Hepatocyte (in vitro differentiated cells): ENCODE results near the gene ACOXL. TPM values are rescaled to one million over a fixed set of nuclear protein-coding genes. Genes with fewer than 3 reads are reported as not detected.

Source experiments
- DNase-seq: peaks from one replicate; pipeline ENCODE4 v3.0.0-alpha.2; 2016; ENCODE audit warnings: low spot score
- H2AFZ ChIP-seq: fragments of 200-600 bp; sonication (generic); 2 replicates; pipeline ENCODE4 v1.6.0; 2016; ENCODE audit warnings: antibody characterized with exemption, mild to moderate bottlenecking
- H3K27ac ChIP-seq: fragments of 200-600 bp; sonication (generic); 2 replicates; pipeline ENCODE4 v1.5.1; 2016; ENCODE audit warnings: mild to moderate bottlenecking
- H3K27me3 ChIP-seq: fragments of 200-600 bp; sonication (generic); 2 replicates; pipeline ENCODE4 v1.6.1; 2016
- H3K36me3 ChIP-seq: fragments of 200-600 bp; sonication (generic); replicated peaks from 2 replicates; pipeline ENCODE4 v1.5.1; 2016; ENCODE audit warnings: low read depth; ENCODE audit not compliant: insufficient read depth
- H3K4me1 ChIP-seq: fragments of 200-600 bp; sonication (generic); 2 replicates; pipeline ENCODE4 v1.5.1; 2016; ENCODE audit warnings: mild to moderate bottlenecking, moderate library complexity; ENCODE audit not compliant: insufficient read depth
- H3K4me2 ChIP-seq: fragments of 200-600 bp; sonication (generic); 2 replicates; pipeline ENCODE4 v1.6.0; 2016
- H3K4me3 ChIP-seq: fragments of 200-600 bp; sonication (generic); 2 replicates; pipeline ENCODE4 v1.5.1; 2016; ENCODE audit warnings: mild to moderate bottlenecking
- H3K79me2 ChIP-seq: fragments of 200-600 bp; sonication (generic); 2 replicates; pipeline ENCODE4 v1.6.0; 2017; ENCODE audit warnings: mild to moderate bottlenecking
- H3K9me2 ChIP-seq: fragments of 200-600 bp; sonication (generic); replicated peaks from 2 replicates; pipeline ENCODE4 v1.6.0; 2017; ENCODE audit warnings: mild to moderate bottlenecking; ENCODE audit not compliant: insufficient read depth
- H3K9me3 ChIP-seq: fragments of 200-600 bp; sonication (generic); 2 replicates; pipeline ENCODE4 v1.5.1; 2016; ENCODE audit warnings: low read depth, mild to moderate bottlenecking
- H4K20me1 ChIP-seq: fragments of 200-600 bp; sonication (generic); 2 replicates; pipeline ENCODE4 v1.6.0; 2016; ENCODE audit warnings: mild to moderate bottlenecking; ENCODE audit not compliant: insufficient read depth, poor library complexity, severe bottlenecking
- CTCF ChIP-seq: fragments of 200-600 bp; sonication (generic); IDR thresholded peaks from 2 replicates; pipeline ENCODE4 v1.5.1; 2016; ENCODE audit warnings: antibody characterized with exemption, mild to moderate bottlenecking; ENCODE audit not compliant: poor library complexity
- EZH2 ChIP-seq: fragments of 200-600 bp; sonication (generic); IDR thresholded peaks from 2 replicates; pipeline ENCODE4 v1.6.1; 2016; ENCODE audit warnings: antibody characterized with exemption, mild to moderate bottlenecking, borderline replicate concordance
- EZH2phosphoT487 ChIP-seq: fragments of 200-600 bp; sonication (generic); IDR thresholded peaks from one replicate; pipeline ENCODE4 v1.6.1; 2018; ENCODE audit warnings: antibody characterized with exemption, mild to moderate bottlenecking, low read depth, moderate library complexity; ENCODE audit not compliant: unreplicated experiment, severe bottlenecking
- WGBS: methylation state at CpG from one replicate; pipeline ENCODE4 v1.1.6; 2016; ENCODE audit warnings: low lambda C conversion rate; ENCODE audit errors: missing lambda C conversion rate; 5-methylcytosine and 5-hydroxymethylcytosine counted together
- polyA plus RNA-seq: library from polyadenylated mRNA; unstranded; fragments of >200 nt; fragmentation: Nextera tagmentation; extraction: Ambion mirVana; gene quantifications from 2 replicates; pipeline ENCODE4 v1.2.1, GENCODE V29; 2016
- total RNA-seq: library from RNA; depleted of rRNA; stranded (reverse); fragments of >200 nt; gene quantifications from 2 replicates; pipeline ENCODE4 v1.2.3, GENCODE V29; 2014

ACOXL gene
- total and polyA plus RNA-seq, 2 experiments from 2014 or later, result 0.23 to 1.1 TPM

DNA sequence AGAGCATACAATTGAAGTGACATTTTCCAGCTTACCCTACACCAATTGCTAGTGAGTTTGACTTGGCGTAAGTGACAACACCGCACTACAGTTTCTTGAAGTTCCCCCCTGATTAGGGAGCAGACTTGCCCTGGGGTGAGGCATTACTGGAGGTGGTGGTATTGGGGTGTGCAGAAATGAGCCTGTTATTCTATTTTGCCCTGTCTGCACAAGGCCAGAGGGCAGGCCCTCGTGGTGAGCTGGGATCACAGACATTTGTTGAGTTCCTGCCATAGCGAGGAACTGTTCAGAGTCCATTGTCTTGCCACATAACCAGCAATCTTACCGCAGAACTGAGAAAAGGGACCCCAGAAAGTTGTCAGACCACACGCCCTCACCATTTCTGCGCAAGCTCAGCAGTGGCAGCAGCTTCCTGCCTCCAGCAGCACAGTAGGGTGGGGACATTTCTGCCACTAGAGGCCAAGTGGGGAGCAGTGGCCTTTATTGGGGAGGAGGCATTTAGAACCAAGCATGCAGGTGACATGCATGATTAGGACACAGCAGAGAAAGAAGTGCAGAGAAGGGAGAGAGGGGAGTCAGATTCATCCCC, 284.8 kb downstream of the ACOXL start:
- 93% methylated on average over 7 of the region's 7 CpGs for WGBS
- Histone ChIP-seq H3K27ac (no peak overlapping the region), H3K27me3 (no peaks in the 10 kb centered on the region), H3K79me2 (no peaks in the 10 kb centered on the region), H4K20me1 (no peaks in the 10 kb centered on the region), H3K4me3 (no peak overlapping the region), H3K9me3 (no peaks in the 10 kb centered on the region), H3K36me3 (no peaks in the 10 kb centered on the region), H3K9me2 (no peaks in the 10 kb centered on the region), H3K4me1 (no peaks in the 10 kb centered on the region), H3K4me2 (no peak overlapping the region), H2AFZ (no peak overlapping the region)
- DNase-seq, result no peak
- TF ChIP-seq EZH2phosphoT487 (no peak), CTCF (no peak), EZH2 (no peak)

- Histone ChIP-seq H2AFZ (no peak overlapping the region), H3K9me2 (no peaks in the 10 kb centered on the region), H3K27me3 (no peaks in the 10 kb centered on the region), H3K4me2 (no peak overlapping the region), H3K9me3 (no peaks in the 10 kb centered on the region), H3K4me1 (no peaks in the 10 kb centered on the region), H3K36me3 (no peaks in the 10 kb centered on the region), H3K79me2 (no peaks in the 10 kb centered on the region), H3K27ac (no peak overlapping the region), H4K20me1 (no peaks in the 10 kb centered on the region), H3K4me3 (no peak overlapping the region)
- WGBS, result 81% methylated on average over 3 of the region's 7 CpGs
- no peak for DNase-seq
- no peak for TF ChIP-seq EZH2
- TF ChIP-seq EZH2phosphoT487, result no peak
- TF ChIP-seq CTCF, result no peak
Measured at GRCh38 chr2:111017909-111018308, 285.5 kb downstream of the ACOXL start.

GRCh38 chr2:111019381-111019780, 287.0 kb downstream of the ACOXL start:
- no peak overlapping the region for H3K27ac ChIP-seq
- H3K4me1 ChIP-seq, result no peaks in the 10 kb centered on the region
- DNase-seq, result no peak
- no peaks in the 10 kb centered on the region for H4K20me1 ChIP-seq
- H3K4me3 ChIP-seq, result no peak overlapping the region
- no peaks in the 10 kb centered on the region for H3K9me3 ChIP-seq
- TF ChIP-seq EZH2, result no peak
- TF ChIP-seq CTCF, result no peak
- no peak for TF ChIP-seq EZH2phosphoT487
- no peak overlapping the region for H2AFZ ChIP-seq
- no peaks in the 10 kb centered on the region for H3K79me2 ChIP-seq
- H3K9me2 ChIP-seq, result no peaks in the 10 kb centered on the region
- H3K36me3 ChIP-seq, result no peaks in the 10 kb centered on the region
- 93% methylated on average over 10 of the region's 10 CpGs for WGBS
- no peaks in the 10 kb centered on the region for H3K27me3 ChIP-seq
- no peak overlapping the region for H3K4me2 ChIP-seq
